ENCODE measurements around the gene RHD.
"Not testable (repeated sequence)": the region's sequence is repeated elsewhere in the genome, so short reads cannot be mapped to it uniquely, and the experiment has no call there.

Gene RHD

GRCh38 chr1:25257196-25257595 lies 15.1 kb upstream of the RHD start:
- no peak for DNase-seq (ENCODE audit: low read depth in 2 of 2)

DNA sequence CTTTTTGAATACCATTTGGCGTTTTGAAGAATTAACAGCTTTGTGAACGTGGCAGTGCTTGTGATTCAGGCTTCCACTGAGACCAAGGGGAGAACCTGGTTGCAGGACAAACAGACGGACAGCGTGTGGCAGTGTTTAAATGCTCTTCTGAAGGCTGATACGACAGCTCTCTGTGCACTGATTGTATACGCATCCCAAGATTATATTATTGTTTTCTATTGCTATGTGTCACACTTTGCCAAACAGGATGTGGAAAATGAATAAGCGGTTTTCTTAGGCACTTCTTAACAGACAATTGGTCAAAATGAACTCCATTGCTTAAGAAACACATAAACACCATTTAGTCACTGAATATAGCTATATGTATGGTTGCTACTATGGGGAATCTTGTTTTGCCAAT lies 12.5 kb upstream of the RHD start:
- not testable (repeated sequence) for DNase-seq (ENCODE audit: low read depth in 2 of 2)

GRCh38 chr1:25260336-25260735 lies 12.0 kb upstream of the RHD start:
- DNase-seq (ENCODE audit: low read depth in 2 of 2): not testable (repeated sequence)

- DNase-seq (ENCODE audit: low read depth in 2 of 2): not testable (repeated sequence)
Measured at GRCh38 chr1:25266554-25267287, 5.6 kb upstream of the RHD start.

- DNase-seq (ENCODE audit: low read depth in 2 of 2): peak; percentile 80 to 84
Measured at GRCh38 chr1:25267288-25268142, 4.8 kb upstream of the RHD start.

DNA sequence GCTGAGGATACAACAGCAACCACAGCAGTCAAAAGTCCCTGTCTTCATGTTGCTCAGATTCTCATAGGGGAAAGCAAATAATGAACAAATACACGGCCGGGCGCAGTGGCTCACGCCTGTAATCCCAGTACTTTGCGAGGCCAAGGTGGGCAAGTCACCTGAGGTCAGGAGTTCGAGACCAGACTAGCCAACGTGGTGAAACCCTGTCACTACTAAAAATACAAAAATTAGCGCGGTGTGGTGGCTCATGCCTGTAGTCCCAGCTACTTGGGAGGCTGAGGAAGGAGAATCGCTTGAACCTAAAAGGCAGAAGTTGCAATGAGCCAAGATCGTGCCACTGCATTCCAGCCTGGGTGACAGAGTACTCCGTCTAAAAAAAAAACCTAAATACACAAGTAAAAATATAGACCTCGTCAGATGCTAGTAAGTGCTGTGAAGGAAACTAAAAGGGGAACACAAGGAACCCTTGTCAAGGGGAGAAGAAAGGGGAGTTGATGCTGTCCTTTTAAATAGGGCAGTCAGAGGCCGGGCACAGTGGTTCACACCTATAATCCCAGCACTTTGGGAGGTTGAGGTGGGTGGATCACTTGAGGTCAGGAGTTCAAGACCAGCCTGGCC lies 4.1 kb upstream of the RHD start:
- not testable (repeated sequence) for DNase-seq (ENCODE audit: low read depth in 2 of 2)

- DNase-seq (ENCODE audit: low read depth in 2 of 2): not testable (repeated sequence)
Measured at GRCh38 chr1:25275648-25276047, 3.3 kb downstream of the RHD start.

DNA sequence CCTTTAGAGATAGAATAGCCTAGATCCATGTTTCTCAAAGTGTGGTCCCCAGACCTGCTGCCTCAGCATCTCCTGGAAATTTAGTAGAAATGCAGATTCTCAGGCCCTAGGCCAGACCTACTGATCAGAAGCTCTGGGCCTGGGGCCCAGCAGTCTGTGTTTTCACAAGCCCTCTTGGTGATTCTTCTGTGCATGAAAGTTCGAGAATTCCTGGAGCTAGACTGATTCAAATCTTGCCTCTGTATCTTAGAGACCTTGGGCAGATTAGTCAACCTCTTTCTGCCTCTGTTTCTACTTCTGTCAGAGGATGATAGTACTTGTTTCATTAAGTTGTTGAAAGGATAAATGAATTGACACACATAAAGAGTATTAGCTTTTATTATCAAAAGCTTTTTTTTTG lies 5.0 kb downstream of the RHD start:
- DNase-seq (ENCODE audit: low read depth in 2 of 2): not testable (repeated sequence)

- not testable (repeated sequence) for DNase-seq (ENCODE audit: low read depth in 2 of 2)
Measured at GRCh38 chr1:25278358-25278757, 6.0 kb downstream of the RHD start.

DNA sequence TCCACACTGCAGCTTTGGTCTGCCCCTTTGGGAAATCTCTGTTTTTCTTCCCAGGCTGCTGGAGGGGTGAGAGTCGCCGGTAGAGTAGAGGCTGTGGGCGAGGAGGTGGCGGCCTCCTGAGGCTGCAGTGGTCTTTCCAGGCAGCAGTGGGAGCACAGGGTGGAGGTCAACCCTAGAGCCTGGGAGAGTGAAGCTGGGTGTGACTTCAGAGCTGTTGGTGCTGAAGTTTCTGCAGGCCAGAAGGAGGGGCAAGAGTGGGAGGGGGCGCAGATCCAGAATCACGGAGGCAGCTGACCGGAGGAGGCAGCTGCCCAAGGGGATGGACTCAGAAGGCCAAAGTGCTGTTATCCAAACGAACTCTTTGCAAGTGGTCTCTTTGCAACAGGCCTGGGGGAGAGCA lies 6.5 kb downstream of the RHD start:
- not testable (repeated sequence) for DNase-seq (ENCODE audit: low read depth in 2 of 2)

GRCh38 chr1:25279693-25280111 lies 7.4 kb downstream of the RHD start:
- not testable (repeated sequence) for DNase-seq (ENCODE audit: low read depth in 2 of 2)

DNA sequence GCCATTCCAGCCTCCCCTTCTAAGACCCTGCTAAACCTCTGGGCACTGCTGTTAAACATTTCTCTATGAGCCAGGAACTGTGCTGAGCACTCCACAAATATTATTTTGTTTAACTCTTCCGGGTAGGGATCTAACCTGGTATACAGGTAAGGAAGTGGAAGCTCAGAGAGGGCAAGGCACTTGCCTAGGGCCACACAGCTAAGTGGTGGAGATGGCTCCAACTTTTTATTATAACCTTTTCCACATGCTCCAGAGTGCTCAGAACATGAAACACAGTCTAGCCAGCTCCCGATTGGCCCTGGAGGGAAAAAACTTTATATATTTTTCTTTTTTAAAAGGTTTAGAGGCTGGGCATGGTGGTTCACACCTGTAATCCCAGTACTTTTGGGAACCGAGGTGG lies 13.6 kb downstream of the RHD start:
- not testable (repeated sequence) for DNase-seq (ENCODE audit: low read depth in 2 of 2)

DNA sequence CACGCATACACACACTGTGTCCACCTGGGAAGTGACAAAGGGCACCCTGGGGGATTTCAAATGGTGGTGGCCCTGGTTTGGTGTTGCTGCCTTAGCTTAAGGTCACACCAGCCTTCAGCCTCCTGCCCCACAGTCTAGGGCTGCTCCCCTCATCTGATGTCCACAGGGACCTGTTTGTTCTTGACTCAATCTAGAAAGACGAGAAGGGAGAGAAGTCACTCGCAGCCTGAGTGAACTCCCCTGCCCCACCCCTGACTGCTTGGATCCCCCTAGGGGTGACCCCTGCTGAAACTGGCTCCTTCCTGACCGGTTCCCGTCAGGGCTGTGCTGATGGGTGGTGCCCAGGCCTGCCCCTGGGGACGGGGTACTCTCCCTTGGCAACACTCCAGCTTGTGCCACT lies 14.9 kb downstream of the RHD start:
- not testable (repeated sequence) for DNase-seq (ENCODE audit: low read depth in 2 of 2)

DNA sequence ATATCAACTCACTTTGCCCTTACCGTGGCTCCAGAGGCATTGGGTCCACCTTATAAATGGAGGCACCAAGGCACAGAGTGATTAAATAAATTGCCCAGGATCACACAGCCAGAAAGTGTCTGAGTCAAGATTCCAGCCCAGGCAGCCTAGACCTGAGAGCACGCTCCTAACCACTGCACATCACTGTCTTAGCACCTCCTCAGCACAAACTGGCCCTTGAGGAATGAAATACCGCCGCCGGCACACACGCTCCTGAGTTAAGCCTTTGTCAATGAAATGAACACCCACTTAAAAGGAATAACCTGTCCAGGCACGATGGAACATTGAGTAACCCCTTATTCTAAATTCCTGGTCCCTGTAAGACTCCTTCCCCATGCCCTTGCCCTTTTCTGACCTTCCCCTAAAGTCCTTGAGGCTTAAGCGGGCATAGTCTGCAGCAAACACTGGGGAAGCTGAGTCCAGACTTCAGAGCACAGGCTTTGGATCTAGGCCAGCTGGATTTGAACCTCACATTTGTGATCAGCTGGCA lies 16.3 kb downstream of the RHD start:
- DNase-seq (ENCODE audit: low read depth in 2 of 2): not testable (repeated sequence)

DNA sequence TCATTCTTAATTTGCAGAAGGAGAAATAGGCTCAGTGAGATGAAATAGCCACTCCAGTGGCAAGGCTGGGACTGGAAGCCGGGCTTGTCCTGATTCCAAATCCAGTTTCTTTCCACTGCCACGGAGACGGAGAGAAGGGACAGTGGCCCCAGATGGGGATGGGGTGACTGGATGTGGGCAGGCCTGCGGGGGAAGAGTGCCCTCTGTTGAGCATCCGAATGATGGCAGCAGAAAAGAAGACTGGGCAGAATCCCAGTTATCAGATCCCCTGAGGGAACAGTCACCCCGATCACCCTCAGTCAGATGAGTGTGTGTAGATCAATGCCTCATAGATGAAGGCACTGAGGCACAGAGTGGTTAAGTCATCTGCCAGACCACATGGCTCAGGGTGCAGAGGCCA lies 17.7 kb downstream of the RHD start:
- DNase-seq (ENCODE audit: low read depth in 2 of 2): not testable (repeated sequence)

DNA sequence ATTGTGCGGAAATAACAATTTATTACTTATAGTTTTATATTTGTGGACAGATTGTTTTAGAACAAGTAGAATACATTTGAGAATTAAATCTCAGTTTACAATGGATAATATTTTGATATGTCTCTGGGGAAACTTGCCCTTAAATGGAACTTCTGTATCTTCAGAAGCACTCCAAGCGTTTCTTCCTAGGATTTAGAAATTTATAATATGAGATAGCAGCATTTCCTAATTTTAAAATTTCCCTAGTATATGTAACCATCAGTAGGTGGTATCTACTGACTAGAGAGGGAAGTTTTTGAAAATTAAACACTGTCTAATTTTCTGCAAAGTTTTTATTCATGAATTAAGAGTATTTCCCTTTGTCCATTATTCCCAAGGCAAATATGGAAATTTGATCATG lies 21.1 kb downstream of the RHD start:
- not testable (repeated sequence) for DNase-seq (ENCODE audit: low read depth in 2 of 2)

DNA sequence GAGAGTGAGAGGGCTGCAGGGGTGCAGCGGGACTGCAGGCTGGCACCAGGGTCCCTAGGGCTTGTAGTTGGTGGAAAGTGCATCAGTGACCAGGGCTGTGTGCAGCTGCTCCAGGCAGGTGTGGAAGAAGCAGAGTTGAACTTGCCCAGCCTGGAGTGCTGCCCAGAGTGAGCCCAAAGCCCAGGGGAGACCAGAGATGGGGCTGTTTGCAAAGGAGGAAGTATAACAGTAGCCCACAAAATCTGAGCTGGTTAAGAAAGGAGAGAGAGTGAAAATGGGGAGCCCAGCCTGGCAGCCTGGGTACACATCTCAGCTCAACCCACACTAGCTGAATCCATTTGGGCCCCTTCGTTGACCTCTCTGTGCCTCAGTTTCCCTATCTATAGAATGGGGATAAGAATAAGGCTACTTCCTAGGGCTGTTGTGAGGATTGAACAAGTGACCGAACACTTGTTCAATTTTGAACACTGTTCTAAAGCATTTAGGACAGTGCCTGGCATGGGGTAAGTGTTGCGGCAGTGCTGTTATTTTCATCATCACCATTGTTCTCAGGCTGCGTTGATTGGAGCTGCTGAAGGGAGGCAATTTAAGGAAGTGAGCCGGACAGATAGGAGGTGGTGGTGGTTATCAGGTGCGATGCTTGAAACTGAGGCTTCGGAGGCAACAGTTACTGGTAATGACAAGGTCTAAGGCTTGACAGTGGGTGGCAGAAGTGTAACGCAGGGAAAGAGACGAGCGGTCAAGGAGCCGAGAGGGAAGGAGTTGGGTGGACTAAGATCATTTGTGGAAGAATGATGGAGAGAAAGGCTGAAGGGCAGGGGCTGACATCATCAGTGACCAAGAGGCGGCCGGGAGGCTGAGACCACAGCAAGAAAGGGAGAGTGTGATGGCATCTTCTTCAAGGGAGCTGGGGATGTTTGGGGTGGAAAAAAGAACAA lies 22.8 kb downstream of the RHD start:
- not testable (repeated sequence) for DNase-seq (ENCODE audit: low read depth in 2 of 2)

GRCh38 chr1:25296501-25296900 lies 24.2 kb downstream of the RHD start:
- not testable (repeated sequence) for DNase-seq (ENCODE audit: low read depth in 2 of 2)

GRCh38 chr1:25300729-25301128 lies 28.4 kb downstream of the RHD start:
- DNase-seq (ENCODE audit: low read depth in 2 of 2): not testable (repeated sequence)

- not testable (repeated sequence) for DNase-seq (ENCODE audit: low read depth in 2 of 2)
Measured at GRCh38 chr1:25302330-25302729, 30.0 kb downstream of the RHD start.

DNA sequence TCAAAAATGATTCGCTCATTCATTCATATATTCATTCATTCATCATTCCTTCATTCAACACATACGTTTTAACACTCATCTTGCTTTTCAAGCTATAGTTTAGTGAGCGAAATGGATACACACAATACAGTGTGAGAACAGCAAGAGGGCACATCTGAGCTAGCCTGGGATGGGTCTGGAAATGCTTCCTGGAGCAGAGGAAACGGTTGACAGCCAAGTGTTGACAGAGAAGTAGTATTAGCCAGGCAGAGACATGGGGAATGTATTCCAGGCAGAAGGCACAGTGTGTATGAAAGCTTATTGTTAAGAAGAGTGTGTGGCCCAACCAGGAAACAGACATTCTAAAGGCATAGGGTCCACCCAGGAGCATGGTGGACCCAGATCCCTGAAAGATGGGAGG lies 32.6 kb downstream of the RHD start:
- not testable (repeated sequence) for DNase-seq (ENCODE audit: low read depth in 2 of 2)
